ENCODE results near the gene MYO18B. TPM values are rescaled to one million over a fixed set of nuclear protein-coding genes. Genes with fewer than 3 reads are reported as not detected.

The MYO18B gene
- total RNA-seq, 1 experiment from 2014 or later: 0.05 TPM

DNA sequence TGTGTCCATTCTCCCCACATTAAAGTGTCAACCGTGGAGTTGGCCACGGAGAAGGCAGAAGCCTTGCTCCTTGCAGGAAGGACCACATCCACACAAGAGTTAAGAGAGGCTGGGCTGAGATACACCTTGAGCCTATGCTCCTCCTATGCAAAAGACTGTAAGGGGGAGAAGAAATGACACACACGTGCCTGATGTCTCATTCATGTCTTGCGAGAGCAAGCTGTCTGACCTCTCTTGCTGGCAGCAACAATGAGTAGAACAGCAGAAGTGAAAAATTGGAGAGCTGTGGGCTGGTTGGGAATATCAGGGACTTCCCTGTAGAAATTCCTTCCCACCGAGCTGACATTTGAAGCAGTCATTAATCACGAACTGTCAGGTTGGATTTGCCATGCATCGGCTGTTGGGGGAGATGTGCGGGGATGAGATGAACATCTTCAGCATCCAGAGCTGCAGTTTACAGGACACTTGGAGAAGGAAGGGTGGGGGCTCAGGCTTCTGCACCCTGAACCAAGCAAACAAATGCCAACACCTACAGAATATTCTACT lies 139.3 kb downstream of the MYO18B start:
- no TSS peak for BruUV-seq (replicated peaks)
- Histone ChIP-seq H3K4me2 (ENCODE audit: low read length) (no peak overlapping the region), H3K27ac (ENCODE audit: low read depth, low read length) (no peak overlapping the region), H2AFZ (ENCODE audit: low read depth, low read length, poor library complexity, severe bottlenecking) (no peak overlapping the region), H3K36me3 (ENCODE audit: control insufficient read depth in 1 of 2, insufficient read depth in 2 of 2, low read length in 2 of 2) (no peaks in the 10 kb centered on the region), H3K79me2 (ENCODE audit: insufficient read depth, low read length) (no peaks in the 10 kb centered on the region), H3K27me3 (ENCODE audit: insufficient read depth, low read length) (peaks cover 54% of the 10 kb centered on the region), H3K4me3 (replicated peaks in 1 of 2; ENCODE audit: low read depth in 1 of 2, low read length in 2 of 2) (no peak overlapping the region), H4K20me1 (ENCODE audit: insufficient read depth) (no peaks in the 10 kb centered on the region), H3K9ac (ENCODE audit: low read length) (no peak overlapping the region), H3K4me1 (ENCODE audit: control insufficient read depth in 1 of 2, insufficient read depth in 2 of 2, low read length in 2 of 2) (no peaks in the 10 kb centered on the region), H3K9me3 (ENCODE audit: control insufficient read depth in 1 of 2, insufficient read depth in 1 of 2, low read depth in 1 of 2, low read length in 2 of 2) (no peaks in the 10 kb centered on the region), H3K9me2 (ENCODE audit: insufficient read depth) (no peaks in the 10 kb centered on the region)
- ChIA-PET CTCF (interaction anchor here (1.0 kb wide), 1 partner anchor 449 kb away, joined by 5 read pairs; no protein-coding TSS in a partner anchor), RAD21 (ENCODE audit: low non-redundant PET in 1 of 2, low total read pairs in 2 of 2, uncharacterized antibody in 2 of 2, unreplicated experiment in 2 of 2) (no interaction called here), POLR2A (no interaction called here)
- TF ChIP-seq, protein P1, sequence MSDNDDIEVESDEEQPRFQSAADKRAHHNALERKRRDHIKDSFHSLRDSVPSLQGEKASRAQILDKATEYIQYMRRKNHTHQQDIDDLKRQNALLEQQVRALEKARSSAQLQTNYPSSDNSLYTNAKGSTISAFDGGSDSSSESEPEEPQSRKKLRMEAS (IDR thresholded peaks at IDR 0.05): no peak
- TF ChIP-seq POLR2A (IDR thresholded peaks at IDR 0.05; ENCODE audit: borderline replicate concordance, extremely low read depth, insufficient read depth, insufficient read length) (no peak), RAD21 (IDR thresholded peaks at IDR 0.05; ENCODE audit: low read depth) (no peak), EZH2phosphoT487 (IDR thresholded peaks at IDR 0.05; ENCODE audit: borderline replicate concordance) (no peak), SP1 (IDR thresholded peaks at IDR 0.05; ENCODE audit: low read depth) (no peak), EGR1 (IDR thresholded peaks at IDR 0.05; ENCODE audit: low read depth) (no peak), ZNF274 (IDR thresholded peaks at IDR 0.05; ENCODE audit: low read depth, low read length) (no peak), FOSL1 (IDR thresholded peaks at IDR 0.05; ENCODE audit: low read depth) (no peak), POLR2AphosphoS5 (IDR thresholded peaks at IDR 0.05; ENCODE audit: low read depth, low read length) (no peak), ZFX (IDR thresholded peaks at IDR 0.05) (no peak), ELF1 (IDR thresholded peaks at IDR 0.05; ENCODE audit: borderline replicate concordance, low read depth) (no peak)
- TF ChIP-seq, protein P2, sequence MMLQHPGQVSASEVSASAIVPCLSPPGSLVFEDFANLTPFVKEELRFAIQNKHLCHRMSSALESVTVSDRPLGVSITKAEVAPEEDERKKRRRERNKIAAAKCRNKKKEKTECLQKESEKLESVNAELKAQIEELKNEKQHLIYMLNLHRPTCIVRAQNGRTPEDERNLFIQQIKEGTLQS (IDR thresholded peaks at IDR 0.05): no peak
- TF ChIP-seq, protein P3, sequence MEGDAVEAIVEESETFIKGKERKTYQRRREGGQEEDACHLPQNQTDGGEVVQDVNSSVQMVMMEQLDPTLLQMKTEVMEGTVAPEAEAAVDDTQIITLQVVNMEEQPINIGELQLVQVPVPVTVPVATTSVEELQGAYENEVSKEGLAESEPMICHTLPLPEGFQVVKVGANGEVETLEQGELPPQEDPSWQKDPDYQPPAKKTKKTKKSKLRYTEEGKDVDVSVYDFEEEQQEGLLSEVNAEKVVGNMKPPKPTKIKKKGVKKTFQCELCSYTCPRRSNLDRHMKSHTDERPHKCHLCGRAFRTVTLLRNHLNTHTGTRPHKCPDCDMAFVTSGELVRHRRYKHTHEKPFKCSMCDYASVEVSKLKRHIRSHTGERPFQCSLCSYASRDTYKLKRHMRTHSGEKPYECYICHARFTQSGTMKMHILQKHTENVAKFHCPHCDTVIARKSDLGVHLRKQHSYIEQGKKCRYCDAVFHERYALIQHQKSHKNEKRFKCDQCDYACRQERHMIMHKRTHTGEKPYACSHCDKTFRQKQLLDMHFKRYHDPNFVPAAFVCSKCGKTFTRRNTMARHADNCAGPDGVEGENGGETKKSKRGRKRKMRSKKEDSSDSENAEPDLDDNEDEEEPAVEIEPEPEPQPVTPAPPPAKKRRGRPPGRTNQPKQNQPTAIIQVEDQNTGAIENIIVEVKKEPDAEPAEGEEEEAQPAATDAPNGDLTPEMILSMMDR (IDR thresholded peaks at IDR 0.05 in 2 of 3, conservative IDR thresholded peaks at IDR 0.05 in 1 of 3; ENCODE audit: borderline replicate concordance in 1 of 3, insufficient read depth in 1 of 3, low read depth in 2 of 3, low read length in 2 of 3): no peak
- intact Hi-C loops (cut with micrococcal nuclease): no loop called here
- DNase-seq (ENCODE audit: low read depth, low spot score): no peak
- ATAC-seq: no peak
